Activated CD4-positive, alpha-beta T cell treated with anti-CD3 and anti-CD28 coated beads, Interleukin-2, amount 10 ng/mL, durations not matched to agents 7 days and 5 days (primary cell): ENCODE results near the gene BMPR1B. TPM values are rescaled to one million over a fixed set of nuclear protein-coding genes. Genes with fewer than 3 reads are reported as not detected.

Experiments used
- CTCF ChIA-PET: fragments of 350-600 bp; sonication (Branson Sonifier 250); formaldehyde crosslinking; loops from one replicate; lab custom pipeline; 2021; ENCODE audit warnings: antibody characterized with exemption; lab: Charles Lee
- POLR2A ChIA-PET: fragments of 350-600 bp; sonication (Branson Sonifier 250); formaldehyde crosslinking; loops from one replicate; lab custom pipeline; 2021; ENCODE audit warnings: antibody characterized with exemption; lab: Charles Lee
- DNase-seq: peaks from one replicate; pipeline ENCODE4 v3.0.0-alpha.2; 2020
- H3K27ac Mint-ChIP-seq: one replicate; pipeline ENCODE4 v1.8.0; 2021; ENCODE audit warnings: mild to moderate bottlenecking, moderate library complexity, mixed read lengths
- H3K27me3 Mint-ChIP-seq: one replicate; pipeline ENCODE4 v1.8.0; 2021; ENCODE audit warnings: mixed read lengths
- H3K36me3 Mint-ChIP-seq: one replicate; pipeline ENCODE4 v1.8.0; 2021; ENCODE audit warnings: low read depth, mixed read lengths
- H3K4me1 Mint-ChIP-seq: one replicate; pipeline ENCODE4 v1.8.0; 2021; ENCODE audit warnings: mixed read lengths
- H3K4me3 Mint-ChIP-seq: one replicate; pipeline ENCODE4 v1.8.0; 2021; ENCODE audit warnings: mild to moderate bottlenecking, moderate library complexity, mixed read lengths
- H3K9me3 Mint-ChIP-seq: one replicate; pipeline ENCODE4 v1.8.0; 2021; ENCODE audit warnings: mixed read lengths
- total RNA-seq, 2 experiments: library from RNA; stranded (reverse); gene quantifications; one replicate each; pipeline ENCODE4 v1.2.3, GENCODE V29; 2021

BMPR1B gene
- total RNA-seq, 2 experiments from 2014 or later: not detected

GRCh38 chr4:95087657-95088455 is 330.1 kb downstream of the BMPR1B start:
- H3K27me3 Mint-ChIP-seq: no peaks in the 10 kb centered on the region
- ChIA-PET CTCF (no interaction called here), POLR2A (no interaction called here)
- no peak overlapping the region for H3K4me3 Mint-ChIP-seq
- H3K4me1 Mint-ChIP-seq: peaks cover 12% of the 10 kb centered on the region
- H3K27ac Mint-ChIP-seq: no peak overlapping the region
- H3K36me3 Mint-ChIP-seq: no peaks in the 10 kb centered on the region
- H3K9me3 Mint-ChIP-seq: no peaks in the 10 kb centered on the region
- DNase-seq: no peak

- DNase-seq: no peak
- no peaks in the 10 kb centered on the region for H3K9me3 Mint-ChIP-seq
- H3K4me1 Mint-ChIP-seq: no peaks in the 10 kb centered on the region
- H3K27me3 Mint-ChIP-seq: peaks cover 1% of the 10 kb centered on the region
- H3K27ac Mint-ChIP-seq: no peak overlapping the region
- ChIA-PET CTCF (no interaction called here), POLR2A (no interaction called here)
- no peaks in the 10 kb centered on the region for H3K36me3 Mint-ChIP-seq
- no peak overlapping the region for H3K4me3 Mint-ChIP-seq
These were observed 333.5 kb downstream of the BMPR1B start for GRCh38 chr4:95091272-95091671.

- no peak for DNase-seq
- ChIA-PET POLR2A (no interaction called here), CTCF (interaction anchor here (0.5 kb wide), 1 partner anchor 169 kb away, joined by 3 read pairs; no protein-coding TSS in a partner anchor)
- H3K4me1 Mint-ChIP-seq: no peaks in the 10 kb centered on the region
- H3K27ac Mint-ChIP-seq: no peak overlapping the region
- peaks cover 1% of the 10 kb centered on the region for H3K27me3 Mint-ChIP-seq
- no peaks in the 10 kb centered on the region for H3K36me3 Mint-ChIP-seq
- H3K4me3 Mint-ChIP-seq: no peak overlapping the region
- H3K9me3 Mint-ChIP-seq: no peaks in the 10 kb centered on the region
These were observed 335.0 kb downstream of the BMPR1B start for GRCh38 chr4:95092766-95093165.

GRCh38 chr4:95093460-95093859 is 335.7 kb downstream of the BMPR1B start:
- no peak for DNase-seq
- no peaks in the 10 kb centered on the region for H3K36me3 Mint-ChIP-seq
- H3K27me3 Mint-ChIP-seq: peaks cover 1% of the 10 kb centered on the region
- H3K9me3 Mint-ChIP-seq: no peaks in the 10 kb centered on the region
- no peaks in the 10 kb centered on the region for H3K4me1 Mint-ChIP-seq
- POLR2A ChIA-PET: no interaction called here
- CTCF ChIA-PET: interaction anchor here (0.6 kb wide), 1 partner anchor 226 kb away, joined by 4 read pairs; no protein-coding TSS in a partner anchor
- no peak overlapping the region for H3K27ac Mint-ChIP-seq
- H3K4me3 Mint-ChIP-seq: no peak overlapping the region

GRCh38 chr4:95093936-95094929 is 336.5 kb downstream of the BMPR1B start:
- no peak overlapping the region for H3K27ac Mint-ChIP-seq
- peaks cover 1% of the 10 kb centered on the region for H3K27me3 Mint-ChIP-seq
- no peak for DNase-seq
- H3K4me1 Mint-ChIP-seq: no peaks in the 10 kb centered on the region
- H3K4me3 Mint-ChIP-seq: no peak overlapping the region
- CTCF ChIA-PET: interaction anchor here (0.6 kb wide), 1 partner anchor 225 kb away, joined by 4 read pairs; no protein-coding TSS in a partner anchor
- no peaks in the 10 kb centered on the region for H3K36me3 Mint-ChIP-seq
- no peaks in the 10 kb centered on the region for H3K9me3 Mint-ChIP-seq
- POLR2A ChIA-PET: no interaction called here

GRCh38 chr4:95095348-95095974 is 337.7 kb downstream of the BMPR1B start:
- H3K27me3 Mint-ChIP-seq: peaks cover 1% of the 10 kb centered on the region
- CTCF ChIA-PET: no interaction called here

GRCh38 chr4:95102162-95102790 is 344.5 kb downstream of the BMPR1B start:
- no peaks in the 10 kb centered on the region for H3K27me3 Mint-ChIP-seq
- H3K4me3 Mint-ChIP-seq: no peak overlapping the region
- no peaks in the 10 kb centered on the region for H3K9me3 Mint-ChIP-seq
- H3K4me1 Mint-ChIP-seq: no peaks in the 10 kb centered on the region
- no peak for DNase-seq
- H3K36me3 Mint-ChIP-seq: no peaks in the 10 kb centered on the region
- POLR2A ChIA-PET: no interaction called here
- CTCF ChIA-PET: no interaction called here
- no peak overlapping the region for H3K27ac Mint-ChIP-seq

More at GRCh38 chr4:95095348-95095974, 337.7 kb downstream of the BMPR1B start:
- H3K4me1 Mint-ChIP-seq: no peaks in the 10 kb centered on the region
- H3K36me3 Mint-ChIP-seq: no peaks in the 10 kb centered on the region
- no peak overlapping the region for H3K27ac Mint-ChIP-seq
- H3K9me3 Mint-ChIP-seq: no peaks in the 10 kb centered on the region
- no peak overlapping the region for H3K4me3 Mint-ChIP-seq
- no peak for DNase-seq
- POLR2A ChIA-PET: no interaction called here

- CTCF ChIA-PET: no interaction called here
- POLR2A ChIA-PET: no interaction called here
- no peaks in the 10 kb centered on the region for H3K36me3 Mint-ChIP-seq
- no peak for DNase-seq
- no peak overlapping the region for H3K4me3 Mint-ChIP-seq
- H3K27ac Mint-ChIP-seq: no peak overlapping the region
- H3K27me3 Mint-ChIP-seq: no peaks in the 10 kb centered on the region
- no peaks in the 10 kb centered on the region for H3K9me3 Mint-ChIP-seq
- no peaks in the 10 kb centered on the region for H3K4me1 Mint-ChIP-seq
These were observed 347.4 kb downstream of the BMPR1B start for GRCh38 chr4:95105112-95105511.

GRCh38 chr4:95105983-95106382 is 348.2 kb downstream of the BMPR1B start:
- Mint-ChIP-seq H3K4me3 (no peak overlapping the region), H3K27me3 (no peaks in the 10 kb centered on the region), H3K9me3 (no peaks in the 10 kb centered on the region), H3K4me1 (no peaks in the 10 kb centered on the region), H3K36me3 (no peaks in the 10 kb centered on the region), H3K27ac (no peak overlapping the region)
- no peak for DNase-seq
- CTCF ChIA-PET: no interaction called here
- POLR2A ChIA-PET: no interaction called here

GRCh38 chr4:95106408-95106928 is 348.7 kb downstream of the BMPR1B start:
- H3K9me3 Mint-ChIP-seq: no peaks in the 10 kb centered on the region
- POLR2A ChIA-PET: no interaction called here
- no peaks in the 10 kb centered on the region for H3K27me3 Mint-ChIP-seq
- no peaks in the 10 kb centered on the region for H3K4me1 Mint-ChIP-seq
- H3K4me3 Mint-ChIP-seq: no peak overlapping the region
- no peak overlapping the region for H3K27ac Mint-ChIP-seq
- no peaks in the 10 kb centered on the region for H3K36me3 Mint-ChIP-seq
- CTCF ChIA-PET: no interaction called here
- no peak for DNase-seq

- Mint-ChIP-seq H3K9me3 (no peaks in the 10 kb centered on the region), H3K36me3 (no peaks in the 10 kb centered on the region), H3K27me3 (peaks cover 2% of the 10 kb centered on the region), H3K27ac (no peak overlapping the region), H3K4me1 (no peaks in the 10 kb centered on the region), H3K4me3 (no peak overlapping the region)
- ChIA-PET CTCF (no interaction called here), POLR2A (no interaction called here)
- DNase-seq: no peak
These were observed 349.2 kb downstream of the BMPR1B start for GRCh38 chr4:95107004-95107403.

- no peaks in the 10 kb centered on the region for H3K36me3 Mint-ChIP-seq
- DNase-seq: no peak
- ChIA-PET POLR2A (no interaction called here), CTCF (no interaction called here)
- peaks cover 4% of the 10 kb centered on the region for H3K27me3 Mint-ChIP-seq
- no peak overlapping the region for H3K4me3 Mint-ChIP-seq
- H3K27ac Mint-ChIP-seq: no peak overlapping the region
- no peaks in the 10 kb centered on the region for H3K4me1 Mint-ChIP-seq
- H3K9me3 Mint-ChIP-seq: no peaks in the 10 kb centered on the region
These were observed 349.9 kb downstream of the BMPR1B start for GRCh38 chr4:95107635-95108034.
